Stimulated activated CD4-positive, alpha-beta T cell treated with anti-CD3 and anti-CD28 coated beads, Interleukin-4, amount 100 ng/mL, for 1 hour (primary cell): ENCODE data around the gene PRAMEF12.
"Not testable (repeated sequence)": the region's sequence is repeated elsewhere in the genome, so short reads cannot be mapped to it uniquely, and the experiment has no call there.

Experiments
- DNase-seq: peaks from one replicate; pipeline ENCODE4 v3.0.0-alpha.2; 2020

Gene PRAMEF12

DNA sequence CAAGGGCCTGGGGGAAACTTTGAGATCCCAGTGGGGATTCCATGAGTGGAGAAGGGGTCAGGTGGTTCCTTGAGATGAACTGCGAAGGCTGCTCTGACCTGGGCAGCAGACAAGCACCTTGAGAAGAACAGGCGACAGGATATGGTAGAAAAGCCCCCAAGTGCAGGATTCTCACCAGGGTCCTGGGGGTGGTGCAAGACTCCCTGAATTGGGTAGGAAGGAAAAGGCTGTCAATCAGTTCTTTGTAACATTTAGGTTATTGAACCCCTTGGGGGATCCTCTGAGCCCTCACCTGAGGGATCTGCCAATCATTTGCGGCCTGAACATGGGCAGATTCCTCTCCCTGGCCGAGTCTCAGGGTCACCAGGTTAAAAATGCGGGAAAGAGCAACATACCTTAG is 2.4 kb upstream of the PRAMEF12 start:
- DNase-seq: no peak

DNA sequence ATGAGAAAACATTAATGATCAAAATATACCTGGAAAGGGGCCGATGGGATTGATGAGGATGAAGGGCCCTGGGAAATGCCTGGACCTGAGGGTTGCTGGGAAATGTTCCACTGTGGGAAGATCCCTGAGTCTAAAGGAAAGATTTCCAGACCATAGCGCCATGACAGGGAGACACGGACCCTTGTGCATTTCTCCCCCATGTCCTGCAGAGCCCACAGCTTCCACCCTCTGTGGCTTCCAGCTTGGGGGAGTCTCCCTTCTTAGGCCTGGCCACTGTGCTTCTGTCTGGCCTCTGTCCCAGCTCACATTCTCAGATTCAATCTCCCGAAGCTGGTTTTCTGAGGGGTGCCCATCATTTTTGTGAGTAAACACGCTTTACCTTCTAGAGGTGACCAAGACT is 1.0 kb upstream of the PRAMEF12 start:
- DNase-seq: no peak

DNA sequence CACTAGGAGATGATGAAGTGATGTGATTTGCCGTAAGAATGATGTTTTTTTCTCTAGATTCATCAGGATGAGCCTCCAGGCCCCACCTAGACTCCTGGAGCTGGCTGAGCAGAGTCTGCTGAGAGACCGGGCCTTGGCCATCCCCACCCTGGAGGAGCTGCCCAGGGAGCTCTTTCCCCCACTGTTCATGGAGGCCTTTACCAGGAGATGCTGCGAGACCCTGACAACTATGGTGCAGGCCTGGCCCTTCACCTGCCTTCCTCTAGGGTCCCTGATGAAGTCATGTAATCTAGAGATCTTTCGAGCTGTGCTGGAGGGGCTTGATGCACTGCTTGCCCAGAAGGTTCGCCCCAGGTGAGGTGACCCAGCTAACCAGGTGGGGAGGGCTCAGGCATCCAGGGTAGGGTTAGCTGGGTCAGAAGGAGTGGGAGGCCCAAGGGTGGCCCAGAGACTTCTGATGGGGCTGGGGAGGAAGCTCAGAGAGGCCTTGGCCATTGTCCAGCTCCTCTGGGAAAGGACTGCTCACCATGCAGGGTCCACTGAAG is 1.3 kb downstream of the PRAMEF12 start:
- no peak for DNase-seq

DNA sequence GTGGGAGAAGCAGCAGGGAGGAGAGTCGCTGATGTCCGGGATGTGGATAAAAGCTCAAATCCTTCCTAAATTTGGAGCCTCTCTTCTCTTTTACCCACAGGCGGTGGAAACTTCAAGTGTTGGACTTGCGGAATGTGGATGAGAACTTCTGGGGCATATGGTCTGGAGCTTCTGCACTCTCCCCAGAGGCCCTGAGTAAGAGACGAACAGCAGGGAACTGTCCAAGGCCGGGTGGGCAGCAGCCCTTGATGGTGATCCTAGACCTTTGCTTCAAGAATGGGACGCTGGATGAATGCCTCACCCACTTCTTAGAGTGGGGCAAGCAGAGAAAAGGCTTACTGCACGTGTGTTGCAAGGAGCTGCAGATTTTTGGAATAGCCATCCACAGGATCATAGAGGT is 1.9 kb downstream of the PRAMEF12 start:
- DNase-seq: no peak

DNA sequence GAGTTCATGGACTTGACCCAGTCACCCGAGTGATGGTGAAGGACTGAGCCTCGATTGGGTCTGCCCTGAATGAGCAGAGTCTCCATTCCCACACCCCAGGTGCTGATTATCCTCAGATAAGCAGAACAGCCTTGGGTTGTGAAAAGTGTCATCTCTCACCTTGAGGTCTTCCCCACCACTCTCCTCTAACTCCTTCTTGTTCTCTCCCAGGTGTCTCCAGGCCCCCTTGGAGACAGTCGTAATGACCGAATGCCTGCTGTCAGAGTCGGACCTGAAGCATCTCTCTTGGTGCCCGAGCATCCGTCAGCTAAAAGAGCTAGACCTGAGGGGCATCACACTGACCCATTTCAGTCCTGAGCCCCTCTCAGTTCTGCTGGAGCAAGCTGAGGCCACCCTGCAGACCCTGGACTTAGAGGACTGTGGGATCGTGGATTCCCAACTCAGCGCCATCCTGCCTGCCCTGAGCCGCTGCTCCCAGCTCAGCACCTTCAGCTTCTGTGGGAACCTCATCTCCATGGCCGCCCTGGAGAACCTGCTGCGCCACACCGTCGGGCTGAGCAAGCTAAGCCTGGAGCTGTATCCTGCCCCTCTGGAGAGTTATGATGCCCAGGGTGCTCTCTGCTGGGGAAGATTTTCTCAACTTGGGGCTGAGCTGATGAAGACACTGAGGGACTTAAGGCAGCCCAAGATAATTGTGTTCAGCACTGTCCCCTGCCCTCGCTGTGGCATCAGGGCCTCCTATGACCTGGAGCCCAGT is 3.4 kb downstream of the PRAMEF12 start:
- no peak for DNase-seq

DNA sequence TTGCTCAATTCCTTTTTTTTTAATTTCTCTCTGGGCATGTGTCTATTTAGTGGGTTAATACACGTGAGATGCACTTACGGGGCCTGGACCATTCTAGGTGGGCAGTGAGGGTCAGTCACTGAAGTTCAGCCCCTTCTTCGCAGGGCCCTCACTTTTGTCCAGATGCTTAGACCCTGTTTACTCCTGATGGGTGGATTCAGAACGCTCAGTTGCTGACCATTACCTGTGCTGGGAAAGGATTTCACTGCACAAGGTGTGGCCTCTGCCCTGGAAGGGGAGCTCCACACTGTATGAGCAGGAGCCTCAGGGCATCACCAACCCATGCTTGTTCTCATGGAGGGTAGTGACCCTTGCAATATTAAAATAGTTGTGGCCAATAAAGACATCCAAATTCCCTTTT is 4.5 kb downstream of the PRAMEF12 start:
- no peak for DNase-seq

DNA sequence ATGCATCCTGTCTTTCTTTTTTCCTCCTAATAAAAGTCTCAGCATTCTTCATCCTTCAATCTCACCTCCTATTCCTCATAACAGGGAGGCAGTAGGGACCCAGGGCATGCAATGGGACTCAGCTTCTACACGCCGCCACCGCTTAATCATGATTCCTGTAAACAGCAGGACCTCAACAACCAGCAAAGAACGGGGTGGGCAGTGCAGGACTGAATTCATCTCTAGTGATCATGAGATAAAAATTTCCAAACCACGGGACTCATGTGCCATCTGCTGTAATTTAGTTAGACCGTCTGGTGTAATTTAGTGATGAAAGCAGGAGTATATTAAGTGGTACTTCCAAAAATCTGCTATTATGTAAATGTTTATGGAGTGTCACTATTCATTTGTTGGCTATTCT is 5.4 kb downstream of the PRAMEF12 start:
- no peak for DNase-seq

DNA sequence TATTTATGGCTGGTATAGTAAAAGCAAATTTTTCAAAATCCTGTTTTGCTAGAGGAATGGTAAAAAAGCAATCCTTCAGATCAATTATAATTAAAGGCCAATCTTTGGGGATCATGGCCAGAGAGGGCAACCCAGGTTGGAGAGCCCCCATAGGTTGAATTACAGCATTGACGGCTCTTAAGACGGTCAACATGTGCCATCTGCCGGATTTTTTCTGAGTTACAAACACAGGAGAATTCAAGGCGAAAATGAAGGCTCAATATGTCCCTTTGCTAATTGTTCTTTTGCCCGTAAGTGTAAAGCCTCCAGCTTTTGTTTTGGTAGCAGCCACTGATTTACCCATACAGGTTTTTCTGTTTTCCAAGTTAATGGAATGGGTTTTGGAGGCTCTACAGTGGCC is 8.0 kb downstream of the PRAMEF12 start:
- DNase-seq: not testable (repeated sequence)

DNA sequence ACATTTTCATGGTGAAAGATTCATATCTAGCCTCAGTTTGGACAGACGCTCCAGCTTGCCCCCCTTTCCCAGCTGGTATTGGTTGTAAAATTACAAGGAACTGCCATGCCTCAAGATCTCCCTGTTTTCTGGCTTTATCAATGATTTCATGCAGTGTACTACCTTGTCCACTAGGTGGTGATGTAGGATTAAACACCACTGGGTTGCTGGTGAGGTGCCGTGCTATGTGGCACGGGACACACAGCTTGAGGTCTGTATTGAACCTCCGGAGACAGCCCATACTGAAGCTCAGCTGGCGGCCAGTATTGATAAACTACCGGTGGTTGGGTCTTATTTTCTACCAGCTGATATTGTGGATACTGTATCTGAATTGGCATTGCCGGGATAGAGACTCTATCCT is 10.2 kb downstream of the PRAMEF12 start:
- not testable (repeated sequence) for DNase-seq

DNA sequence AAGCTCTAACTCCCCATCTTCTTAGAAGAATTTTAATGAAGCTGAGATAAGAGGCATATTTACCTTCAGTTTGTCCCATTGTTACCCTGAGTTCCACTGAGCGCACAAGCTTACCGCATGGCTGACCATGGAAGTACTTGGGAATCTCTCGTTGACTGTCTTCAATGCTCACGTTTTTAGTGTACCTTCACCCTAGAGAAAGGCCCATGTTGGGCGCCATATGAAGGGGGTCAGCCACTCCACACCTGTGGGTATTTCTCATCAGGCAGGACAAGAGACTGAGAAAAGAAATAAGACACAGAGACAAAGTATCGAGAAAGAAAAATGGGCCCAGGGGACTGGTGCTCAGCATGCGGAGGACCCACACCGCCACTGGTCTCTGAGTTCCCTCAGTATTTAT is 11.2 kb downstream of the PRAMEF12 start:
- DNase-seq: not testable (repeated sequence)

DNA sequence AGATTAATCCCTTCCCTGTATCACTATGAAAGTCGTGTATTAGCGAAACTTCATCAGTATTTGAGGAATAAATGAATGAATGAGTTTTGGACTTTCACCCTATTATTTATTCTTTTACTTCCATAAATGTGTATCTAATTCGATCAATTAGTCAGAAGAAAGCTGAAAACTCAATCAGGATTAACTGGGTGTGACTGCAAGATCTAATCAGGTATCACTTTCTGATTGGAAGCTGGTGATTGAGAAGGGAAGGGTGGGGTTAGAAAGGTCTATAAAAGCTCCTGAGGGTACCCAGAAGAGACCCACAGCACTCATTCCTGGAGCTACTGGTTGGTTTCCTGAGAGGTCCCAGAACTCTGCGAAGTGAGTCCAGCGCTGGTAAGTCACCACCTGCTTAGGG is 17.6 kb downstream of the PRAMEF12 start, which contains the start of gene PRAMEF1:
Gene PRAMEF1, plus strand, starts transcription at position 301 of the 400 bp plus-strand sequence. CDS start 1,831 bp downstream, outside the sequence.
- not testable (repeated sequence) for DNase-seq

DNA sequence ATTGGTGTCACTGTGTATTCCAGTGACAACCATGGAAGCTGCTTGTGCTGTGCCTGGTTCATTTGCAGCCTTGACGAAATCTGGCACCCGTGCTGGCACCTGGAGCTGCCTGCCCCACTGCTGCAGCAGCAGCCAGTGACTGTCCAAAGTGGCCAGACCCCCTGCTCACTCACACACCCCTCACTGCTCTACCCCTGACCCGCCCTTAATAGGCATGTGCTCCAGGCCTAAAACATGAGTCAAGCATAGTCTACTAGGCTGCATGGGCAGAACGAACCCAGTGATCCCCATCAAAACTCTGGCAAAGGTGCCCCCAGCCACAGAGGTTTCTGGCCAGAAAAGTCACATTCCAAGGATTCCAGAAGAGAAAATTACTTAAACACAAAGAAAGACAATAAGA is 25.4 kb downstream of the PRAMEF12 start:
- DNase-seq: no peak

DNA sequence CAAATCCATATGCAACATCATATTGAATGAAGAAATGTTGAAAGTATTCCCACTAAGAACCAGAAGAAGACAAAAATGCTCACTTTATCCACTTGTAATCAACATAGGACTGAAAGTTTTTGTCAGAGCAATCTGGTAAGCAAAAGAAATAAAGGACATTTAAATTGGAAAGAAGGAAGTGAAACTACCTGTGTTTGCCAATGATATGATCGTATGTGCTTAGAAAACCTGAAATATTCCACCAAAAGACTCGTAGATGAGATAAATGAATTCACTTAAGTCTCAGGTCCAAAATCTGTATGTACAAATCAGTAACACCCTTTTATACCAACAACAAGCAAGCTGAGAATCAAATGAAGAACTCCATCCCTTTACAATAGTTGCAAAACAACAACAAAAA is 26.2 kb downstream of the PRAMEF12 start:
- no peak for DNase-seq

DNA sequence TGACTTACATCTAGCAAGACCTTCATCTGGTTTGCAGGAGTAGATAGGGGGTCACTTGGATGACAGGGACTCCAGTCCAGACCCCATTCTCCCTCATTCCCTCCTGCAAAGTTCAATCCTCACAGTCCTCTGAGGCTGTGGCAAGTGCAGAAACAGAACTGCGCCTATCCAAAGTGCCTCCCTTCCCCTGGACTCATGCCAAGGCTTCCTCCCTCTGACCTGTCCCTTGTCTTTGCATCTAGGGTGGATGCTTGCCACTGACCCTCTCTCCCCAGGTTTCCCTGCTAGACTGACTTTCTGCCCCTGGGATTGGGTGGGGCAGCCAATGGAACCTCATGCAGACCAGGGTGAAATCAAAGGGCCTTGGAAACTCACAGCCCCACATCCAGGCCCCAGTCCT is 36.4 kb downstream of the PRAMEF12 start:
- no peak for DNase-seq

DNA sequence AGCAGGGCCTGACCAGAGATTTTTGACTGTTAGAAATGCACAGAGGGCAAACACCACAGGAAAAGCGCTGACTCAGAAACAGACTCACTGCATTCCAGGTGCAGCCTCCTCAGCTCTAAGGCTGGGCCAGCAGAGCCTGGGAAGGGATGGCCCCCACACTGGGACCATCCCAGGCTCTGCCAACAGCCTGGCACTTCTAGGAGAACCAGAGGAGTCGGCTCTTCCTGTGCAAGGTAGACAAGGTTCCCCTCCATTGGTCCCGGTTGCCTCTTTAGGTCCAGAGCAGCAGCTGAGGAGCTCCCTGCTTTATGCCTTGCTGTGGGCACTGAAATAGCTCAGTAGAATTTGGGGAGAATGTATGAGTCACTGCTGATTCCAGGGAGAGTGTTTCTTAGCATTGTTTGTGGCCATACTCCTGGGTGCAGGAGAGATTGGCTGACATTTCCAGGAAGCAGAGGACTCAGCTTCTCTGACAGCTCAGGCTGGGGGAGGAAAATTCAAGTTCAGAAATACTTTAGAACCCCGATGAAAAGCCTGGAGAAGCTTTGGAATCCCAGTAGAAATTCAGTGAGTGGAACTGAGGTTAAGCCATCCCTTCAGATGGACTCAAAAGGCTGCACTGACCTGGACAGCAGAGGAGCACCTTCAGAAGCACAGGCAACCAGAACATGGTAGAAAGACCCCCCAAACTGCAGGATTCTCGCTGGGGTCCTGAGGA is 37.3 kb downstream of the PRAMEF12 start:
- DNase-seq: no peak

DNA sequence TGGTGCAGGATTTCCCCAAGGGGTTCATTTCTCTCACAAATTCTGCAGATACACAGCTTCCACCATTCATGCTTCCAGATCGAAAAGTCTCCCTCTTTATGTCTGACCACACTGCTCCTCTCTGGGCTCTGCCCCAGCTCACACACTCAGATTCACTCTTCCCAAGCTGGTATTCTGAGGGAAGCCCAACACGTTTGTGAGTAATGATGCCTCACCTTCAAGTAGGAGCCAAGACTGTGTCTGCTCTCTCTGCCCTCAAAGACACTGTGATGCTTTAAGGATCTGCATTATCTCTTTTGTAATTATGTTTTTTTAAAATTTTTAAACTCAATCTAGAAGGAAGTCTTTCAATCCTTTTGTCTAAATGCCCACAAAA is 37.9 kb downstream of the PRAMEF12 start:
- DNase-seq: no peak

DNA sequence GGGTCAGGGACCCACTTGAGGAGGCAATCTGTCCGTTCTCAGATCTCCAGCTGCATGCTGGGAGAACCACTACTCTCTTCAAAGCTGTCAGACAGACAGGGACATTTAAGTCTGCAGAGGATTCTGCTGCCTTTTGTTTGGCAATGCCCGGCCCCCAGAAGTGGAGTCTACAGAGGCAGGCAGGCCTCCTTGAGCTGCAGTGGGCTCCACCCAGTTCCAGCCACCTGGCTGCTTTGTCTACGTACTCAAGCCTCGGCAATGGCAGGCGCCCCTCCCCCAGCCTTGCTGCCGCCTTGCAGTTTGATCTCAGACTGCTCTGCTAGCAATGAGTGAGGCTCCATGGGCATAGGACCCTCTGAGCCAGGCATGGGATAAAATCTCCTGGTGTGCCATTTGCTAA is 45.5 kb downstream of the PRAMEF12 start:
- not testable (repeated sequence) for DNase-seq
